GM19239 (cell line): ENCODE data around the gene MYO5B.

Experiments used
- DNase-seq: peaks from one replicate; pipeline ENCODE4 v3.0.0; 2011; ENCODE audit warnings: low spot score; ENCODE audit not compliant: insufficient read length
- FAIRE-seq: peaks from 2 replicates; lab custom pipeline; 2011; peaks lifted over from hg19 to GRCh38; lab: Jason Lieb, UNC

Gene MYO5B

GRCh38 chr18:50038448-50038847 is 156.5 kb downstream of the MYO5B start:
- FAIRE-seq (no peak), DNase-seq (no peak)

- no peak for DNase-seq
Observed at GRCh38 chr18:50034029-50034428, 160.9 kb downstream of the MYO5B start.

DNA sequence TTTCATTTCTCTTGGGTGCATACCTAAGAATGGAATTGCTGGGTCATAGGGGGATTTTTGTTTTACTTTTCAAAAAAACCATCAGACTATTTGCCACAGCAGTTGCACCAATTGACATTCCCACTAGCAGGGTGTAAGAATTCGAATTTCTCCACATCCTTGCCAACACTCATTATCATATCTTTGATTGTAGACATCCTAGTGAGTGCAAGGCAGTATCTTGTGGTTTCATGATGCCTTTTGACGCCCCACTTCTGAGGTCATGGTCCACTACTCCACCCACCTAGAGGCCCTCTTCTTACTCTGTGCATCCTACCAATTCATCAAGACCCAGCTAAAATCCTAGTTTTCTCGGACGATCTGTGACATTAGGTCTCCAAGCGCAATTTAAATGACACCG is 161.9 kb downstream of the MYO5B start:
- FAIRE-seq: no peak
- DNase-seq: no peak

More at GRCh38 chr18:50034029-50034428, 160.9 kb downstream of the MYO5B start:
- no peak for FAIRE-seq

DNA sequence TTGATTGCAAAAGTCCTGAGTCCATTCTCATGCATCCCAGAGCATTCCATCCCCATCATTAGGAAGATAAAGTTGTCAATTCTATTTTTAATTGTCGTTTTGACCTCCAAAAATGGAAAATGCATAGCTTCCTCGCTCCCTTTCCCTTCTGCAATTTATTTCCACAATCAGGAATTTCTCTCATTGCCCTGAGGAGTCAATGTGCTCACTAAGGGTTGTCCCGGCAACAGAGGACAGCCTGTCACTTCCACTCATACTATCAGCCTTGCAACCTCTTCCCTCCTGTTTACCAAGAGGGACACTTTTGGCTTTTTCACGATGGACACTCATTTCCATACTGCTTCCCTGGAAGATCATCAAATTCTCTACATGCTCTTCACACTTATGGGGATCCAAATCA is 164.8 kb downstream of the MYO5B start:
- FAIRE-seq: no peak

DNA sequence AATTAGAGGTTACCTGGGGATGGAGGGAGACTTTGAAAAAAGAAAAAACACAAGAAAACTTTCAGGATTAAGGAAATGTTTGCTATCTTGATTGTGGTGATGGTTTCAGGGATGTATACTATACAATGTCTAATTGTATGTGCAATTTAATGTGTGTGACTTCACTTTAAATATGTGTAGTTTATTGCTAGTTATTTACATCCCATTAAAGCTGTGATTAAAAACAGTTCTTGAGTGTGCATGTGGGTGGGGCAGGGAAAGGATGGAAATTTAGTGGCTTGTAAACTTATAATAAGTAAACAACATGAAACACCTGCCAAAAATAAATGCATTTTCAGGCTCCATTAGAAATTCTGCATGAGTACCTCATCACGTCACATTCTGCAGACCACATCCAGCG is 167.0 kb downstream of the MYO5B start:
- no peak for DNase-seq
- no peak for FAIRE-seq

More for the DNA sequence above, 164.8 kb downstream of the MYO5B start:
- no peak for DNase-seq

DNA sequence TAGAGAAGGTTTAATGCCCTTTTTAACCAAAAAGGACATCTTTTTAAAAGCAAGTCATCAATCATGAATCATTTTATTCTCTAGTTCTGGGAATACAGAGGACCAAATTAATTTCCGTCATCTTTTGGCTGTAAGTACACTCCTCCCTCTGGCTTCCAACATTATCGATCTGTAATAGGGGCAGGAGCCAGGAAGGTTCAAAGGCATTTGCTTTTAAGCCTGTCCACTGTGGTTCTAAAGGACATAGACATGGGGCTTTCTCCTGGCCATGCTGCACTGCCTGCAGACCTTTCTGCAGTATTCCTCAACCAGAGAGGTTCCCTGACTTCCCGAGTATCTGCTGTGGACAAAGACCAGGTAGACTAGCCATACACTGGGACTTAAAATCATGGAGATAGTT is 170.5 kb downstream of the MYO5B start:
- FAIRE-seq (no peak), DNase-seq (no peak)

DNA sequence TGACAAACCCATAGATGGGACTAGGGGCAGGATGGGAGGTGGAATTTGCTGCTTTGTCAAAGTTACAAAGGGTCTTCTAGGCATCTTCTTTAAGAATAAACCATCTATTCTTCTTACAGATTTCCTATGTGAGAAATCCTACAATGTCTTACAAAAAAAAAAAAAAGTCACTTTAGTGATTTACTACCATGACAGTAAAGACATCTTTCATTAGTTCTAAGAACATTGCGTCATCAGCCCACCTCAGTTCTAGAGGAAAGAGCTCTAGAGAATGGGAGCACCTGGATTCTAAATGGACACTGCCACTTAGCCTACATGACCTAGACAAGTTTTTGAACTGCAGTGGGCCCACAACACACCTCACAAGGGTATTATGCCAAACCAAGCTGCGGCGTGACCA is 172.0 kb downstream of the MYO5B start:
- FAIRE-seq (no peak), DNase-seq (no peak)

- DNase-seq (no peak), FAIRE-seq (no peak)
Observed at GRCh38 chr18:50014606-50015005, 180.3 kb downstream of the MYO5B start.

GRCh38 chr18:50013363-50014138 is 181.4 kb downstream of the MYO5B start:
- FAIRE-seq: no peak
- no peak for DNase-seq

GRCh38 chr18:50011813-50012435 is 183.0 kb downstream of the MYO5B start:
- no peak for DNase-seq
- FAIRE-seq: no peak

DNA sequence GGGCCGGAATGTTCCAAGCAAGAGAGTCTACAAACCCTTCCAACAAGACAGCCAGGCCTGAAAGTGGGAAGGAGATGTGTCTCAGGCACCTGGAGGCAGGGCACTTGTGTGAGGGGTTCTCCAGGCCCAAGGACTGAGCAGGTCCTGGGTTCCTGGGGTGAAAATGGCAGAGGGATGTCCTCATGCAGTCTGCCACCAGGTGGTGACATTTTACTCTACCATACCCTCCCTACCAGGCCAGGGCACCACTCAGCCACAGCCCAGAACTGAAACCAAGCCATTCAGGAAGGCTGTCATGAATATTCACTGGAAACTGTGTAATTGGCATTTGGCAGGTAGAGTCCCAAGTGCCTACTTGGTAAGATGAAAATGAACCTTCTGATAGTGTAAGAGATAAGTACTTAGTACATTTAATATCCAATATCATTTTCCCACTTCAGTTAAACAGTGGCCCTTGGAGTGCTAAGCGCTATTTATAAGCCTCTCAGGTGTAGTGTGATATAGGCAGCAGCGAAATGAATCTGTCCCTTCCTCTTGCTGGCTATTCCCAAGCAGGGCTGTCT is 185.1 kb downstream of the MYO5B start:
- FAIRE-seq (peak; percentile 77), DNase-seq (peak; percentile 37)

GRCh38 chr18:50008306-50008705 is 186.6 kb downstream of the MYO5B start:
- DNase-seq (no peak), FAIRE-seq (no peak)

DNA sequence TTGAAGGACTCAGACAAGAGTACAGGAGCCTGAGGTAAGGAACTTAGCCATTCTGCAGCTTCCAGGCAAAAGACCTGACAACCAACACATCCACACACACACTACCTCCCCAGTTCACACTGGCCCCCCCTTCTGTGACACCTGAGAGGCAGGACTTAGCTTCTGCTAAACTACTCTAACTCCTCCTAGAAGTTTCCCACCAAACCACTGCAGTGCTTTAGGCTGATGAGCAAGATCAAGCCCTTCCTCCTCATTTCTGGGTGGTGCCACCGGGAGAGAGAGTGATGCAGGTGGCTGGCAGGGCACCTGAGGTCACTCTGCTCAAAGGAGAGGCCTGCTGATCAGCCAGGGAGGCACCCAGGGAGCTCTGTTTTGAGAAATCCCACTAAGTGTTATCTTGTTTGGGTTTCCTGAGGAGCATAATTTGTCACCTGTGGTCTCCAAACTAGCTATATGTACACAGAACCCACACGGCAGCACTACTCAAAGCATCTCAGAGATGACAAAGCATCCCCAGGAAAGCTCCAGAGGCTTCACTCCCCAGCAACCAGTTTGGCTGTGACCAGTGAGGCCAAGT is 188.4 kb downstream of the MYO5B start:
- no peak for DNase-seq
- FAIRE-seq: no peak

GRCh38 chr18:50004013-50004412 is 190.9 kb downstream of the MYO5B start:
- FAIRE-seq: no peak
- DNase-seq: no peak

- FAIRE-seq (no peak), DNase-seq (no peak)
Observed at GRCh38 chr18:50002781-50003180, 192.2 kb downstream of the MYO5B start.

DNA sequence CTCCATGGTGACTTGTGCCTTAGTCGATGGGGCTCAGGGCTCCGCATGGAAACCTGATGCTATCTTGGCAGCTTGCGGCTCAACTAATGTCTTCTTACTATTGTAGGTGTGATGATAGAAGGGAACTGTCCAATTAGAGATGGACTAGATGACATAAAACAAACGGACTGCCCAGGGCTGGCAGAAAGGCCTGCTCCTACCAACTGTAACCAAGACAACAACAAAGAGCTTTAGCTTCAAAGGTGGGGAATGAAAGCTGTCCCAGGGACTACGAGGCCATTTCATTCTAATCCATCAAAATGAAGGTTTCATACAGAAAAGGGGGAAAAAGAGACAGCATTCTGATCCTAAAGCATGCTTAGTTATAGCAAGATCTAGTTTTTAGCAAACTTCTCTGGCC is 194.7 kb downstream of the MYO5B start:
- no peak for DNase-seq
- no peak for FAIRE-seq

GRCh38 chr18:49999128-49999527 is 195.8 kb downstream of the MYO5B start:
- FAIRE-seq (no peak), DNase-seq (no peak)

GRCh38 chr18:49997558-49997957 is 197.4 kb downstream of the MYO5B start:
- no peak for FAIRE-seq
- no peak for DNase-seq

DNA sequence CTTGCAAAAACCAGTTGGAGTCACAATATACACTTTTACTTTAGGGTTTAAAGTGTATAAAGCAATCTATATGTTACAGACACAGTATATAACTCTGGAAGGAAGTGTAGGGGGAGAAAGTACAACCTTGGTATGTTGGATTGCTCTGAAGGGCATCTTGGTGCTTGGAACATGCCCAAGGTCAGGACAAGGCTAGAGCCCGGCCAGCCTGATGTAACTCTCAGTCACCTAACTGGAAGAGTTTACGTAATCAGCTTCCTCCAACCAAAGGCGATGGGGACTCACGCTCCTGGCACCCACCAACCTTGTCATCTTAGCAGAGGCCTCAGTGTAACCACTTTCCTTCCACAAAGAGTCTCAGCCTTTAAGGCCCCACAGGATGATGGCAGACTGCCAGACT is 200.5 kb downstream of the MYO5B start:
- DNase-seq: no peak
- FAIRE-seq: no peak

DNA sequence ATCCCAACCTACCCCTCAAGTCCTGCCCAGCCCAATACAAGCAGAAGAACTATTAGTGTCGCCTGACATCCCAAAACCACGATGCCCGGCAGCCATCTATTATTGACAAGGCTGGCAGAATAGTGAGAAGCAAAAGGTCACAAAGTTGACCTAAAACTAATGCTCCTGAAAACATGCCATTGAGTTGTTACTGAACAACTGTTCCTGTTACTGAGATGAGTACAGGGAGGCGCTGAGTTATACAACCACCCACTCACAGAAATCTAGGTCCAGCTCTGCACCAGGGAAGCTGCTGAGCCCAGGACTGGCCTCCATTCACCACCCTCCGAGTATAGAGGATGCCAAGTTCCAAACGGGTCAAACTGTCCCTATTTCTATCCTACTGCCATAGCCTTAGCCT is 201.6 kb downstream of the MYO5B start:
- DNase-seq (no peak), FAIRE-seq (no peak)

- no peak for FAIRE-seq
Observed at GRCh38 chr18:49988733-49989132, 206.2 kb downstream of the MYO5B start.

More at GRCh38 chr18:49988733-49989132, 206.2 kb downstream of the MYO5B start:
- no peak for DNase-seq
